Stimulated activated CD4-positive, alpha-beta T cell treated with anti-CD3 and anti-CD28 coated beads, Interleukin-12 subunit alpha, Interleukin-12 subunit beta, amount 100 ng/mL, for 48 hours (primary cell): ENCODE results near the gene SMIM34.
"Not testable (repeated sequence)": the region's sequence is repeated elsewhere in the genome, so short reads cannot be mapped to it uniquely, and the experiment has no call there.

ENCODE experiments used
- DNase-seq, 3 donors: peaks; one replicate each; pipeline ENCODE4 v3.0.0-alpha.2; 2020; ENCODE audit warnings: low read depth in 2 of 3, low spot score in 1 of 3

The SMIM34 gene

DNA sequence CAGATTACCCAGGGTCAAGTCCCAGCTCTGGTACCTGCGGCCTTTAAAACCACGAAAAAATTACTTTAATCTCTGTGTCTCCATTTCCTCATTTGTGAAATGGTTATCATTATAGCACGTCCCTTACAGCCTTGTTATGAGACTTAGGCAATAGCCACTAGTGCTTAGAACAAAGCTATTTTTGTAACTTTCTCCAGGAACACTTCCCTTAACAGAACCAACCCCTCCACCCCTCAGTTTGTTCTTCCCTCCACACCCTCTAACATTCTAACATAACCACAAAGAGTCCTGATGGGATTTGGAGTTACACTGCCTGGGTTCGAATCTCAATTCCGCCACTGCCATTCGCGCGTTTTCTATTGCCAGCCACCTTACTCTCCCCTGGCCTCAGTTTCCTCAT is 49.3 kb downstream of the SMIM34 start:
- DNase-seq = not testable (repeated sequence)

DNA sequence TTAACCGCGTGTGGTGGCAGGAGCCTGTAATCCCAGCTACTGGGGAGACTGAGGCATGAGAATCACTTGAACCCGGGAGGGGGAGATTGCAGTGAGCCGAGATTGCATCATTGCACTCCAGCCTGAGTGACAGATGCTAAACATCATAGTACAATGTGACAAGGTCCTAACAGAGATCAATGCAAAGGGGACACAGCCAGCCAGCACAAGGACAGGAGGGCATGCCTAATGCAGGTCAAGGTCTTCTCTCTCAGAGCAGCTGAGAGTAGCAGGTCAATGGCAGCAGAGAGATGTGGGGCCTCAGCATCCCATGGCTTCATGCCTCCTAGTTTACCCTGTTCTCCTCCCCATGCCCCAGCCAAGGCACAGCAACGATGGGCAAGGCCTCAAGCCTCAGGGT is 51.4 kb downstream of the SMIM34 start:
- DNase-seq = no peak

DNA sequence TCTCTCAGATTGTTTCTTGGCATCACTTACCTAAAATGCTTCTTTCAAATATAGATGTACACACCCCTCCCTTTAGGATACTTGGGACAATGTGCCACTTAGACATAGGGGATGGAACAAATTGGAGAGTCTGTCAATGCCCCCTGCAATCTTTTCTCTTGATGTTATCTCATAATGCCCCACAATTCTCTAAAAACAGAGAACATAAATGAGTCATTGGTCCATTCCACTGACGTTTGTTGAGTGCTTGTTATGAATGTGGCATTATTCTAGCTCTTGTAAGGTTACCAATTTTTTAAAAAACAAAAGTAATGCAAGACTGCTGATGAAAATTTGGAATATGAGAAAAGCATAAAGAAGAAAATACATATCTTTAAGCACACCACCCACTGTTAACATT is 54.0 kb downstream of the SMIM34 start:
- DNase-seq = no peak
